Measurements from ENCODE around the gene BTRC. TPM values are rescaled to one million over a fixed set of nuclear protein-coding genes. Genes with fewer than 3 reads are reported as not detected.

BTRC gene
- total and polyA plus RNA-seq, 10 of the 15 experiments (the other 5 are each of a cell fraction or from before 2014, with no cell fraction given): 2.2 to 18.6 (median 8.6) TPM

DNA sequence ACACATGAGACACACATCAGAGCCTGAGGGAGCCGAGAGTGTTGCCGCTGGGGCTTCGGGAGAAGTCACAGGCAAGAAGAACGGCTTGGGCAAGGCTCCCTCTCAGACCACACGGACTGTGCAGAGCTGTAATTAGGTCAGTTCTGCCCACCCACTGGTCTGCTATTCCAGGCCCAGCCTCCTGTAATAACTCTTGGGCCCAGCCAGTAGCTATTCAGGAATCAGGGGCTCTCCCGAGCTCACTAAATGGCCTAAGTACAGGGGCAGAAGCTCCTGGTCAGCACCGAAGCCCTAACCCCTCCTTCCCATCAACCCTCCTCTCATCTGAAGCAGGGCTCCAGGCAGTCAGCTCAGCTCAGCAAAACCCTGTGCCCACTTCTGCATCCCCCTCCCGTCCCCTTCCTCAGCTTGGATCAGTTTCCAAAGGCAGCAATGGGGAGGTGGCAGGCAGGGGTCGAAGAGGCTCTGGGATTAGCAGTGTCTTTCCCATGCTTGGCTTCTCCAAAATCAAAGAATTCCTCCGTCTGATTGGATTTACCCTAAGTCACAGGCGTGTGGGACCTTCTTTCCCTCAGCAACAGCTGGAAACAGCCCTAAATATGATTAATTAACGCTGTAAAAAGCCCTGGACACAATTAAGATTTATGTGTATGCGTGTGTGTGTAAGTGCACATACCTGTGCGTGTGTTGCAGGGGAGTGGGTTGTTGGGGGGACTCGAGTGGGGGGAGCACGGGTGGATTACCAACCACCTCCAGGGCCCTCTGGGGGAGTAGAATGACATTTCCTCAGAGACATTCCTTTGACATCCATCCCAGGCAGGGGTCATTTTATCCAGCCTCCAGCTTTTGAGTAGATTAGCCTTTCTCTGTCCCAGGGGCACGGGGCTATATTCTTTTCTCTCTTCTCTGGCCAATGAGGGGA, 48.4 kb upstream of the BTRC start:
- ChIA-PET SMC1A (ENCODE audit: uncharacterized antibody, unreplicated experiment) (no interaction called here), CTCF (no interaction called here), RAD21 (ENCODE audit: unreplicated experiment) (no interaction called here), POLR2A (no interaction called here)
- FAIRE-seq (no peak), DNase-seq (ENCODE audit: low read depth, low spot score) (no peak), ATAC-seq (no peak)
- WGBS (ENCODE audit: insufficient coverage, insufficient replicate concordance, low lambda C conversion rate, missing lambda C conversion rate): 28% methylated on average over 17 of the region's 17 CpGs
- Histone ChIP-seq H4K20me1 (ENCODE audit: control insufficient read depth, insufficient read depth) (no peaks in the 10 kb centered on the region), H2AFZ (ENCODE audit: control insufficient read depth, low read depth, low read length) (no peak overlapping the region), H3K36me3 (ENCODE audit: control insufficient read depth in 2 of 2, insufficient read depth in 2 of 2, low read length in 1 of 2) (no peaks in the 10 kb centered on the region), H3K79me2 (ENCODE audit: control insufficient read depth, insufficient read depth, low read length) (no peaks in the 10 kb centered on the region), H3K4me1 (ENCODE audit: control insufficient read depth, insufficient read depth, low read length) (no peaks in the 10 kb centered on the region), H3K9ac (ENCODE audit: control insufficient read depth, insufficient read depth, low read length) (no peak overlapping the region), H3K27me3 (replicated peaks in 1 of 2; ENCODE audit: control insufficient read depth in 2 of 2, insufficient read depth in 2 of 2, low read length in 1 of 2) (peaks cover 0 to 3% of the 10 kb centered on the region in 2 experiments; a peak in 3 of 4 replicates), H3K9me3 (replicated peaks; ENCODE audit: control insufficient read depth, insufficient read depth, low read length) (no peaks in the 10 kb centered on the region; the same call in 2 of the 3 replicates), H3K27ac (ENCODE audit: control insufficient read depth, insufficient read depth) (no peak overlapping the region), H3K4me2 (ENCODE audit: control insufficient read depth, insufficient read depth) (no peak overlapping the region), H3K4me3 (no peak overlapping the region)
- in situ Hi-C loops (cut with MboI) (no loop called here), intact Hi-C loops (cut with micrococcal nuclease; ENCODE audit: unreplicated experiment) (no loop called here)
- no TSS peak for BruUV-seq (replicated peaks)
- TF ChIP-seq, protein P1, sequence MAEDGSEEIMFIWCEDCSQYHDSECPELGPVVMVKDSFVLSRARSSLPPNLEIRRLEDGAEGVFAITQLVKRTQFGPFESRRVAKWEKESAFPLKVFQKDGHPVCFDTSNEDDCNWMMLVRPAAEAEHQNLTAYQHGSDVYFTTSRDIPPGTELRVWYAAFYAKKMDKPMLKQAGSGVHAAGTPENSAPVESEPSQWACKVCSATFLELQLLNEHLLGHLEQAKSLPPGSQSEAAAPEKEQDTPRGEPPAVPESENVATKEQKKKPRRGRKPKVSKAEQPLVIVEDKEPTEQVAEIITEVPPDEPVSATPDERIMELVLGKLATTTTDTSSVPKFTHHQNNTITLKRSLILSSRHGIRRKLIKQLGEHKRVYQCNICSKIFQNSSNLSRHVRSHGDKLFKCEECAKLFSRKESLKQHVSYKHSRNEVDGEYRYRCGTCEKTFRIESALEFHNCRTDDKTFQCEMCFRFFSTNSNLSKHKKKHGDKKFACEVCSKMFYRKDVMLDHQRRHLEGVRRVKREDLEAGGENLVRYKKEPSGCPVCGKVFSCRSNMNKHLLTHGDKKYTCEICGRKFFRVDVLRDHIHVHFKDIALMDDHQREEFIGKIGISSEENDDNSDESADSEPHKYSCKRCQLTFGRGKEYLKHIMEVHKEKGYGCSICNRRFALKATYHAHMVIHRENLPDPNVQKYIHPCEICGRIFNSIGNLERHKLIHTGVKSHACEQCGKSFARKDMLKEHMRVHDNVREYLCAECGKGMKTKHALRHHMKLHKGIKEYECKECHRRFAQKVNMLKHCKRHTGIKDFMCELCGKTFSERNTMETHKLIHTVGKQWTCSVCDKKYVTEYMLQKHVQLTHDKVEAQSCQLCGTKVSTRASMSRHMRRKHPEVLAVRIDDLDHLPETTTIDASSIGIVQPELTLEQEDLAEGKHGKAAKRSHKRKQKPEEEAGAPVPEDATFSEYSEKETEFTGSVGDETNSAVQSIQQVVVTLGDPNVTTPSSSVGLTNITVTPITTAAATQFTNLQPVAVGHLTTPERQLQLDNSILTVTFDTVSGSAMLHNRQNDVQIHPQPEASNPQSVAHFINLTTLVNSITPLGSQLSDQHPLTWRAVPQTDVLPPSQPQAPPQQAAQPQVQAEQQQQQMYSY (CRISPR knock-in tag; IDR thresholded peaks at IDR 0.05): no peak
- no peak for TF ChIP-seq IKZF2 (IDR thresholded peaks at IDR 0.05)
- TF ChIP-seq, protein P2, sequence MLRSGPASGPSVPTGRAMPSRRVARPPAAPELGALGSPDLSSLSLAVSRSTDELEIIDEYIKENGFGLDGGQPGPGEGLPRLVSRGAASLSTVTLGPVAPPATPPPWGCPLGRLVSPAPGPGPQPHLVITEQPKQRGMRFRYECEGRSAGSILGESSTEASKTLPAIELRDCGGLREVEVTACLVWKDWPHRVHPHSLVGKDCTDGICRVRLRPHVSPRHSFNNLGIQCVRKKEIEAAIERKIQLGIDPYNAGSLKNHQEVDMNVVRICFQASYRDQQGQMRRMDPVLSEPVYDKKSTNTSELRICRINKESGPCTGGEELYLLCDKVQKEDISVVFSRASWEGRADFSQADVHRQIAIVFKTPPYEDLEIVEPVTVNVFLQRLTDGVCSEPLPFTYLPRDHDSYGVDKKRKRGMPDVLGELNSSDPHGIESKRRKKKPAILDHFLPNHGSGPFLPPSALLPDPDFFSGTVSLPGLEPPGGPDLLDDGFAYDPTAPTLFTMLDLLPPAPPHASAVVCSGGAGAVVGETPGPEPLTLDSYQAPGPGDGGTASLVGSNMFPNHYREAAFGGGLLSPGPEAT (IDR thresholded peaks at IDR 0.05; ENCODE audit: low read depth): no peak
- TF ChIP-seq POLR2AphosphoS2 (IDR thresholded peaks at IDR 0.05; ENCODE audit: low read depth, low read length): no peak
- TF ChIP-seq MEF2B (IDR thresholded peaks at IDR 0.05; ENCODE audit: partially characterized antibody, poor library complexity, severe bottlenecking): no peak
- no peak for TF ChIP-seq ZNF274 (IDR thresholded peaks at IDR 0.05; ENCODE audit: insufficient read depth, insufficient read length)
- TF ChIP-seq YBX1 (IDR thresholded peaks at IDR 0.05): no peak
- TF ChIP-seq, protein P3, sequence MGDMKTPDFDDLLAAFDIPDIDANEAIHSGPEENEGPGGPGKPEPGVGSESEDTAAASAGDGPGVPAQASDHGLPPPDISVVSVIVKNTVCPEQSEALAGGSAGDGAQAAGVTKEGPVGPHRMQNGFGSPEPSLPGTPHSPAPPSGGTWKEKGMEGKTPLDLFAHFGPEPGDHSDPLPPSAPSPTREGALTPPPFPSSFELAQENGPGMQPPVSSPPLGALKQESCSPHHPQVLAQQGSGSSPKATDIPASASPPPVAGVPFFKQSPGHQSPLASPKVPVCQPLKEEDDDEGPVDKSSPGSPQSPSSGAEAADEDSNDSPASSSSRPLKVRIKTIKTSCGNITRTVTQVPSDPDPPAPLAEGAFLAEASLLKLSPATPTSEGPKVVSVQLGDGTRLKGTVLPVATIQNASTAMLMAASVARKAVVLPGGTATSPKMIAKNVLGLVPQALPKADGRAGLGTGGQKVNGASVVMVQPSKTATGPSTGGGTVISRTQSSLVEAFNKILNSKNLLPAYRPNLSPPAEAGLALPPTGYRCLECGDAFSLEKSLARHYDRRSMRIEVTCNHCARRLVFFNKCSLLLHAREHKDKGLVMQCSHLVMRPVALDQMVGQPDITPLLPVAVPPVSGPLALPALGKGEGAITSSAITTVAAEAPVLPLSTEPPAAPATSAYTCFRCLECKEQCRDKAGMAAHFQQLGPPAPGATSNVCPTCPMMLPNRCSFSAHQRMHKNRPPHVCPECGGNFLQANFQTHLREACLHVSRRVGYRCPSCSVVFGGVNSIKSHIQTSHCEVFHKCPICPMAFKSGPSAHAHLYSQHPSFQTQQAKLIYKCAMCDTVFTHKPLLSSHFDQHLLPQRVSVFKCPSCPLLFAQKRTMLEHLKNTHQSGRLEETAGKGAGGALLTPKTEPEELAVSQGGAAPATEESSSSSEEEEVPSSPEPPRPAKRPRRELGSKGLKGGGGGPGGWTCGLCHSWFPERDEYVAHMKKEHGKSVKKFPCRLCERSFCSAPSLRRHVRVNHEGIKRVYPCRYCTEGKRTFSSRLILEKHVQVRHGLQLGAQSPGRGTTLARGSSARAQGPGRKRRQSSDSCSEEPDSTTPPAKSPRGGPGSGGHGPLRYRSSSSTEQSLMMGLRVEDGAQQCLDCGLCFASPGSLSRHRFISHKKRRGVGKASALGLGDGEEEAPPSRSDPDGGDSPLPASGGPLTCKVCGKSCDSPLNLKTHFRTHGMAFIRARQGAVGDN (IDR thresholded peaks at IDR 0.05): no peak
- TF ChIP-seq, protein P4, sequence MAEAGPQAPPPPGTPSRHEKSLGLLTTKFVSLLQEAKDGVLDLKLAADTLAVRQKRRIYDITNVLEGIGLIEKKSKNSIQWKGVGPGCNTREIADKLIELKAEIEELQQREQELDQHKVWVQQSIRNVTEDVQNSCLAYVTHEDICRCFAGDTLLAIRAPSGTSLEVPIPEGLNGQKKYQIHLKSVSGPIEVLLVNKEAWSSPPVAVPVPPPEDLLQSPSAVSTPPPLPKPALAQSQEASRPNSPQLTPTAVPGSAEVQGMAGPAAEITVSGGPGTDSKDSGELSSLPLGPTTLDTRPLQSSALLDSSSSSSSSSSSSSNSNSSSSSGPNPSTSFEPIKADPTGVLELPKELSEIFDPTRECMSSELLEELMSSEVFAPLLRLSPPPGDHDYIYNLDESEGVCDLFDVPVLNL (IDR thresholded peaks at IDR 0.05; ENCODE audit: low read depth, low read length): no peak
- TF ChIP-seq ZNF384 (IDR thresholded peaks at IDR 0.05; ENCODE audit: borderline replicate concordance, low read depth, low read length): no peak
- no peak for TF ChIP-seq YY1 (IDR thresholded peaks at IDR 0.05; ENCODE audit: low read depth, low read length)
- TF ChIP-seq WRNIP1 (IDR thresholded peaks at IDR 0.05; ENCODE audit: borderline replicate concordance, low read depth, low read length): no peak

Measured in GM12878 (cell line).